Brain microvascular endothelial cell (primary cell): ENCODE results near the gene ALOX15B.

Source experiments
- DNase-seq: peaks from one replicate; pipeline ENCODE4 v3.0.0-alpha.2; 2020
- H3K27ac ChIP-seq: fragments of 250-450 bp; sonication (Bioruptor Pico); 2 replicates; pipeline ENCODE4 v1.5.1; 2020; ENCODE audit warnings: mild to moderate bottlenecking, moderate library complexity
- H3K27me3 ChIP-seq: fragments of 250-450 bp; sonication (Bioruptor Pico); replicated peaks from 2 replicates; pipeline ENCODE4 v1.5.1; 2020; ENCODE audit warnings: mild to moderate bottlenecking
- H3K36me3 ChIP-seq: fragments of 250-450 bp; sonication (Bioruptor Pico); replicated peaks from 2 replicates; pipeline ENCODE4 v1.5.1; 2020; ENCODE audit warnings: mild to moderate bottlenecking
- H3K4me3 ChIP-seq: 2 replicates; pipeline ENCODE4 v1.5.1; 2011; ENCODE audit warnings: low read depth, mild to moderate bottlenecking, control low read depth, low read length, moderate library complexity
- CTCF ChIP-seq: IDR thresholded peaks from 2 replicates; pipeline ENCODE4 v1.5.1; 2011; ENCODE audit warnings: low read depth, mild to moderate bottlenecking, moderate library complexity, low read length, control low read depth, inconsistent platforms; ENCODE audit errors: missing control alignments
- in situ Hi-C: cut with HindIII; loops from 2 replicates; pipeline ENCODE4 v1.10.0; 2017; ENCODE audit warnings: low sequenced_read_pairs, low pct_ligation_motif_present

The ALOX15B gene

GRCh38 chr17:8087075-8087951 is 48.5 kb downstream of the ALOX15B start, which contains the start of gene ALOX12B:
Gene ALOX12B (minus strand): TSS chr17:8087716. CDS start chr17:8087442, 274 bp downstream.
- TF ChIP-seq CTCF, result no peak
- no peak for DNase-seq
- Histone ChIP-seq H3K4me3 (no peak within 1 kb of the TSS), H3K27me3 (no peaks in the 10 kb centered on the region), H3K36me3 (no peaks in the 10 kb centered on the region), H3K27ac (no peak within 1 kb of the TSS)
- in situ Hi-C loops, result no loop called here

- no peak for TF ChIP-seq CTCF
- in situ Hi-C loops, result no loop called here
- no peaks in the 10 kb centered on the region for H3K36me3 ChIP-seq
- DNase-seq, result no peak
- H3K27ac ChIP-seq, result no peak overlapping the region
- H3K27me3 ChIP-seq, result no peaks in the 10 kb centered on the region
- H3K4me3 ChIP-seq, result no peak overlapping the region
These were observed 49.0 kb downstream of the ALOX15B start for GRCh38 chr17:8087952-8088230.

- no peak overlapping the region for H3K27ac ChIP-seq
- H3K4me3 ChIP-seq, result no peak overlapping the region
- in situ Hi-C loops, result no loop called here
- DNase-seq, result no peak
- H3K27me3 ChIP-seq, result no peaks in the 10 kb centered on the region
- no peaks in the 10 kb centered on the region for H3K36me3 ChIP-seq
- TF ChIP-seq CTCF, result no peak
These were observed 50.9 kb downstream of the ALOX15B start for GRCh38 chr17:8089728-8090127.

GRCh38 chr17:8091033-8091687 is 52.3 kb downstream of the ALOX15B start:
- peaks cover 2% of the 10 kb centered on the region for H3K27me3 ChIP-seq
- DNase-seq, result no peak
- H3K27ac ChIP-seq, result no peak overlapping the region
- H3K36me3 ChIP-seq, result no peaks in the 10 kb centered on the region
- no peak for TF ChIP-seq CTCF
- H3K4me3 ChIP-seq, result no peak overlapping the region
- in situ Hi-C loops, result no loop called here

- in situ Hi-C loops, result no loop called here
- Histone ChIP-seq H3K27ac (no peak overlapping the region), H3K4me3 (no peak overlapping the region), H3K27me3 (peaks cover 4% of the 10 kb centered on the region), H3K36me3 (no peaks in the 10 kb centered on the region)
- no peak for TF ChIP-seq CTCF
- no peak for DNase-seq
These were observed 56.5 kb downstream of the ALOX15B start for GRCh38 chr17:8095361-8095760.
